ENCODE results near the gene SH2D3C. TPM values are rescaled to one million over a fixed set of nuclear protein-coding genes. Genes with fewer than 3 reads are reported as not detected.

Gene SH2D3C
- total and polyA plus RNA-seq, 2 of the 8 experiments (the other 6 are each of a cell fraction or from before 2014, with no cell fraction given): 6.4 to 8.1 TPM

GRCh38 chr9:127723013-127723412, 55.5 kb downstream of the SH2D3C start (continued):
- TF ChIP-seq CHD7 (IDR thresholded peaks at IDR 0.05; ENCODE audit: insufficient replicate concordance, low read length) (no peak), YY1 (IDR thresholded peaks at IDR 0.05; ENCODE audit: low read depth, low read length) (no peak), KDM4A (IDR thresholded peaks at IDR 0.05; ENCODE audit: low read depth, low read length, severe bottlenecking) (no peak), CTBP2 (IDR thresholded peaks at IDR 0.05; ENCODE audit: borderline replicate concordance, insufficient read depth, insufficient read length, low read length) (no peak), TAF1 (IDR thresholded peaks at IDR 0.05; ENCODE audit: low read depth, low read length) (no peak), KDM5A (IDR thresholded peaks at IDR 0.05; ENCODE audit: low read length) (no peak), POU5F1 (IDR thresholded peaks at IDR 0.05; ENCODE audit: low read depth, low read length) (no peak), ATF2 (IDR thresholded peaks at IDR 0.05; ENCODE audit: low read length) (no peak), CHD2 (IDR thresholded peaks at IDR 0.05; ENCODE audit: low read length) (no peak), EP300 (IDR thresholded peaks at IDR 0.05; ENCODE audit: borderline replicate concordance in 1 of 2, low read depth in 2 of 2, low read length in 2 of 2) (no peak)
